IMR-90 (cell line): ENCODE results near the gene ZNF362. TPM values are rescaled to one million over a fixed set of nuclear protein-coding genes. Genes with fewer than 3 reads are reported as not detected.
A peak's percentile ranks its signal among the peaks of the same experiment; 100 is the strongest.

ENCODE experiments used
- ATAC-seq: fragments of 200-7000 bp; cut with Tn5 transposase; 2 replicates; pipeline ENCODE4 v1.9.1; 2020; ENCODE audit warnings: low read depth, mild to moderate bottlenecking, moderate library complexity
- BruUV-seq: library from RNA; stranded (reverse); fragments of 400-500 nt; replicated peaks from 2 replicates; lab custom pipeline; 2021; lab: Mats Ljungman, UMichigan
- CTCF ChIA-PET: fragments of 300-600 bp; formaldehyde crosslinking; extraction: SDS; loops from one replicate; lab custom pipeline; 2021; ENCODE audit warnings: antibody characterized with exemption; lab: Yijun Ruan, JAX
- POLR2A ChIA-PET: fragments of 300-600 bp; sonication (Branson Sonifier 250); formaldehyde crosslinking; loops from one replicate; lab custom pipeline; 2022; ENCODE audit warnings: antibody characterized with exemption; ENCODE audit not compliant: unreplicated experiment; lab: Charles Lee
- DNase-seq: peaks from one replicate; pipeline ENCODE4 v3.0.0; 2013
- H2AFZ ChIP-seq: replicated peaks from 2 replicates; pipeline ENCODE3; 2013; ENCODE audit warnings: low read length, mild to moderate bottlenecking; ENCODE audit not compliant: poor library complexity
- H2AK5ac ChIP-seq: 2 replicates; pipeline ENCODE4 v1.6.1; 2013; ENCODE audit warnings: low read depth, low read length, inconsistent platforms
- H2AK9ac ChIP-seq: replicated peaks from 2 replicates; pipeline ENCODE3; 2013; ENCODE audit warnings: mild to moderate bottlenecking, low read depth, low read length, moderate library complexity; ENCODE audit not compliant: poor library complexity
- H2BK120ac ChIP-seq: 2 replicates; pipeline ENCODE4 v1.6.1; 2013; ENCODE audit warnings: low read depth, low read length, inconsistent platforms
- H2BK15ac ChIP-seq: 3 replicates; pipeline ENCODE4 v1.6.1; 2013; ENCODE audit warnings: low read depth, low read length, inconsistent platforms
- H2BK20ac ChIP-seq: 2 replicates; pipeline ENCODE4 v1.6.1; 2013; ENCODE audit warnings: low read depth, mild to moderate bottlenecking, inconsistent platforms, low read length, moderate library complexity
- H2BK5ac ChIP-seq: 2 replicates; pipeline ENCODE4 v1.6.1; 2013; ENCODE audit warnings: mild to moderate bottlenecking, low read depth, low read length, inconsistent platforms; ENCODE audit not compliant: poor library complexity, severe bottlenecking
- H3K14ac ChIP-seq: replicated peaks from 2 replicates; pipeline ENCODE4 v1.6.1; 2013; ENCODE audit warnings: low read depth, low read length, inconsistent platforms
- H3K18ac ChIP-seq: 2 replicates; pipeline ENCODE4 v1.6.1; 2013; ENCODE audit warnings: low read depth, low read length, control low read depth
- H3K23ac ChIP-seq: 2 replicates; pipeline ENCODE4 v1.6.1; 2013; ENCODE audit warnings: low read depth, low read length, inconsistent platforms
- H3K27ac ChIP-seq: 2 replicates; pipeline ENCODE4 v1.5.1; 2013; ENCODE audit warnings: mild to moderate bottlenecking, control low read depth, low read length; ENCODE audit not compliant: insufficient read depth
- H3K27me3 ChIP-seq: 2 replicates; pipeline ENCODE4 v1.6.1; 2013; ENCODE audit warnings: low read length; ENCODE audit not compliant: control insufficient read depth, insufficient read depth
- H3K36me3 ChIP-seq: 2 replicates; pipeline ENCODE4 v1.6.1; 2013; ENCODE audit warnings: low read length, mixed read lengths; ENCODE audit not compliant: control insufficient read depth, insufficient read depth
- H3K4ac ChIP-seq: 2 replicates; pipeline ENCODE4 v1.6.1; 2013; ENCODE audit warnings: low read depth, low read length, inconsistent platforms
- H3K4me1 ChIP-seq: 2 replicates; pipeline ENCODE4 v1.6.1; 2013; ENCODE audit warnings: low read length, mixed read lengths; ENCODE audit not compliant: control insufficient read depth, insufficient read depth
- H3K4me2 ChIP-seq: 2 replicates; pipeline ENCODE4 v1.6.1; 2013; ENCODE audit warnings: low read depth, mild to moderate bottlenecking, control low read depth, low read length, moderate library complexity
- H3K4me3 ChIP-seq: 2 replicates; pipeline ENCODE4 v1.5.1; 2013; ENCODE audit warnings: low read depth, mild to moderate bottlenecking, control low read depth, low read length, moderate library complexity; ENCODE audit not compliant: insufficient read depth
- H3K56ac ChIP-seq: 2 replicates; pipeline ENCODE4 v1.6.1; 2013; ENCODE audit warnings: low read length, inconsistent platforms; ENCODE audit not compliant: insufficient read depth; ENCODE audit errors: extremely low read depth
- H3K79me1 ChIP-seq, 2 experiments: 2 replicates each; pipeline ENCODE4 v1.6.1; 2013; ENCODE audit warnings: low read length in 2 of 2, inconsistent platforms in 1 of 2, low read depth in 1 of 2
- H3K9ac ChIP-seq: 2 replicates; pipeline ENCODE4 v1.6.1; 2013; ENCODE audit warnings: low read depth, low read length, control low read depth
- H3K9me1 ChIP-seq: 2 replicates; pipeline ENCODE4 v1.6.1; 2013; ENCODE audit warnings: low read length, inconsistent platforms; ENCODE audit not compliant: insufficient read depth
- H3K9me3 ChIP-seq: 2 replicates; pipeline ENCODE4 v1.6.1; 2013; ENCODE audit warnings: low read length; ENCODE audit not compliant: control insufficient read depth, insufficient read depth
- H4K20me1 ChIP-seq: 2 replicates; pipeline ENCODE4 v1.6.1; 2013; ENCODE audit warnings: low read length, inconsistent platforms; ENCODE audit not compliant: insufficient read depth
- H4K5ac ChIP-seq: 2 replicates; pipeline ENCODE4 v1.6.1; 2013; ENCODE audit warnings: mild to moderate bottlenecking, low read depth, low read length, control low read depth
- H4K8ac ChIP-seq, 2 experiments: 2 replicates each; pipeline ENCODE4 v1.6.1; 2013; ENCODE audit warnings: low read depth in 2 of 2, low read length in 2 of 2, control low read depth in 1 of 2, inconsistent platforms in 1 of 2
- H4K91ac ChIP-seq: 2 replicates; pipeline ENCODE4 v1.6.1; 2013; ENCODE audit warnings: low read depth, low read length, inconsistent platforms; ENCODE audit not compliant: insufficient read depth
- BHLHE40 ChIP-seq: fragments of 150-350 bp; IDR thresholded peaks from 2 replicates; pipeline ENCODE4 v1.6.1; 2016; ENCODE audit warnings: mild to moderate bottlenecking, low read depth, low read length
- CEBPB ChIP-seq: IDR thresholded peaks from 2 replicates; pipeline ENCODE4 v1.6.1; 2012; ENCODE audit warnings: low read depth, low read length, improper control_type of control experiment
- CHD1 ChIP-seq: IDR thresholded peaks from 2 replicates; pipeline ENCODE4 v1.6.1; 2012; ENCODE audit warnings: low read depth, low read length, improper control_type of control experiment
- CTCF ChIP-seq: conservative IDR thresholded peaks from 2 replicates; pipeline ENCODE4 v1.5.1; 2012; ENCODE audit warnings: mild to moderate bottlenecking, low read depth, low read length, improper control_type of control experiment
- ELK1 ChIP-seq: fragments of 150-350 bp; IDR thresholded peaks from 2 replicates; pipeline ENCODE4 v1.6.1; 2016; ENCODE audit warnings: low read depth, mild to moderate bottlenecking, low read length, moderate library complexity, borderline replicate concordance
- FOS ChIP-seq: fragments of 150-350 bp; IDR thresholded peaks from 2 replicates; pipeline ENCODE4 v1.6.1; 2016; ENCODE audit warnings: low read depth, low read length
- MAFK ChIP-seq: IDR thresholded peaks from 2 replicates; pipeline ENCODE4 v1.6.1; 2012; ENCODE audit warnings: low read depth, low read length, improper control_type of control experiment
- MAZ ChIP-seq: IDR thresholded peaks from 2 replicates; pipeline ENCODE4 v1.6.1; 2012; ENCODE audit warnings: low read depth, mild to moderate bottlenecking, low read length, improper control_type of control experiment, moderate library complexity, borderline replicate concordance
- MXI1 ChIP-seq: IDR thresholded peaks from 2 replicates; pipeline ENCODE4 v1.6.1; 2012; ENCODE audit warnings: low read depth, mild to moderate bottlenecking, low read length, moderate library complexity, borderline replicate concordance
- NFE2L2 ChIP-seq: fragments of 150-350 bp; IDR thresholded peaks from 2 replicates; pipeline ENCODE4 v1.6.1; 2016; ENCODE audit warnings: low read depth, mild to moderate bottlenecking, low read length
- POLR2A ChIP-seq: IDR thresholded peaks from 2 replicates; pipeline ENCODE4 v1.6.1; 2012; ENCODE audit warnings: mild to moderate bottlenecking, low read depth, low read length
- RAD21 ChIP-seq: IDR thresholded peaks from 2 replicates; pipeline ENCODE4 v1.6.1; 2012; ENCODE audit warnings: low read length, improper control_type of control experiment
- RCOR1 ChIP-seq: IDR thresholded peaks from 2 replicates; pipeline ENCODE4 v1.6.1; 2012; ENCODE audit warnings: mild to moderate bottlenecking, low read length, improper control_type of control experiment; ENCODE audit not compliant: insufficient replicate concordance
- RFX5 ChIP-seq: IDR thresholded peaks from 2 replicates; pipeline ENCODE4 v1.8.0; 2012; ENCODE audit warnings: low read depth, mild to moderate bottlenecking, low read length, moderate library complexity
- SMC3 ChIP-seq: fragments of 150-350 bp; IDR thresholded peaks from 2 replicates; pipeline ENCODE4 v1.6.1; 2016; ENCODE audit warnings: low read depth, mild to moderate bottlenecking, antibody characterized with exemption, low read length, moderate library complexity
- USF2 ChIP-seq: fragments of 150-350 bp; IDR thresholded peaks from 2 replicates; pipeline ENCODE4 v1.6.1; 2017; ENCODE audit warnings: mild to moderate bottlenecking, antibody characterized with exemption, low read length, low read depth
- WGBS, 2 experiments: methylation state at CpG; one replicate each; pipeline versions ENCODE4 v1.1.5 to v1.1.7; 2013; ENCODE audit warnings: missing lambda C conversion rate in 2 of 2; ENCODE audit not compliant: insufficient read length in 1 of 2; ENCODE audit errors: extremely low coverage in 2 of 2; 5-methylcytosine and 5-hydroxymethylcytosine counted together
- dilution Hi-C: fragments of 300-500 bp; cut with HindIII; formaldehyde crosslinking; loops from one replicate; pipeline ENCODE4 v1.14.3; 2018; ENCODE audit warnings: low sequenced_read_pairs; ENCODE audit not compliant: unreplicated experiment
- in situ Hi-C: fragments of 300-500 bp; cut with MboI; formaldehyde crosslinking; loops from 3 replicates; pipeline ENCODE4 v1.14.3; 2019; ENCODE audit warnings: low sequenced_read_pairs, inconsistent platforms, mixed read lengths
- intact Hi-C: fragments of 100-400 bp; cut with micrococcal nuclease; formaldehyde crosslinking; loops from 2 replicates; pipeline ENCODE4 v1.10.0; 2022
- polyA plus RNA-seq, 3 experiments: library from polyadenylated mRNA; depleted of rRNA; stranded (reverse); fragments of >200 nt; gene quantifications; 2 replicates each; pipeline ENCODE4 v1.2.3, GENCODE V29; 2012; ENCODE audit warnings: low replicate concordance in 1 of 3
- total RNA-seq: library from RNA; depleted of rRNA; stranded (reverse); fragments of >200 nt; gene quantifications from 2 replicates; pipeline ENCODE4 v1.2.3, GENCODE V29; 2012

The ZNF362 gene
- total and polyA plus RNA-seq, 2 of the 4 experiments (the other 2 are of a cell fraction): 5.7 to 12.9 TPM

- intact Hi-C loops: no loop called here
- 93% methylated on average over 3 of the region's 8 CpGs; no CpG with 5 or more reads in 1 of the 2 experiments for WGBS, 2 experiments
- Histone ChIP-seq H3K9ac (no peak within 1 kb of the TSS), H3K27ac (no peak within 1 kb of the TSS), H4K8ac (no peak within 1 kb of the TSS), H2AFZ (peak within 1 kb of the TSS; percentile 25), H4K5ac (no peak within 1 kb of the TSS), H2AK5ac (no peak within 1 kb of the TSS), H3K9me3 (no peaks in the 10 kb centered on the region), H3K18ac (no peak within 1 kb of the TSS), H3K4me2 (no peak within 1 kb of the TSS), H4K91ac (no peak within 1 kb of the TSS), H3K4ac (no peak within 1 kb of the TSS), H2BK15ac (no peak within 1 kb of the TSS), H3K79me1 (peaks cover 11 to 27% of the 10 kb centered on the region in 2 experiments; a peak in 3 of 4 replicates), H2BK5ac (no peak within 1 kb of the TSS), H3K9me1 (peaks cover 14% of the 10 kb centered on the region; the same call in 1 of the 2 replicates), H2BK20ac (no peak within 1 kb of the TSS), H3K36me3 (peaks cover 39% of the 10 kb centered on the region), H3K14ac (no peak within 1 kb of the TSS), H3K56ac (no peak within 1 kb of the TSS), H2BK120ac (no peak within 1 kb of the TSS), H3K4me3 (no peak within 1 kb of the TSS), H4K20me1 (peaks cover 41% of the 10 kb centered on the region), H3K27me3 (no peaks in the 10 kb centered on the region), H2AK9ac (no peak within 1 kb of the TSS), H3K4me1 (peaks cover 9% of the 10 kb centered on the region), H3K23ac (no peak within 1 kb of the TSS)
- ChIA-PET POLR2A (interaction anchor here (0.6 kb wide), 1 partner anchor 15 kb away, joined by 4 read pairs; no protein-coding TSS in a partner anchor), CTCF (interaction anchor here (0.8 to 1.1 kb wide), 3 partner anchors 19 to 138 kb away, joined by 3 to 4 read pairs (median 3); no protein-coding TSS in a partner anchor)
- no TSS peak for BruUV-seq
- DNase-seq (no peak), ATAC-seq (no peak)
- in situ Hi-C loops: no loop called here
- TF ChIP-seq CHD1: no peak
- no peak for TF ChIP-seq NFE2L2
- TF ChIP-seq RCOR1: no peak
- TF ChIP-seq FOS: no peak
- no peak for TF ChIP-seq MXI1
- TF ChIP-seq RFX5: no peak
- no peak for TF ChIP-seq SMC3
- TF ChIP-seq CEBPB: no peak
- no peak for TF ChIP-seq CTCF
- no peak for TF ChIP-seq ELK1
- no peak for TF ChIP-seq BHLHE40
- no peak for TF ChIP-seq RAD21
- no peak for TF ChIP-seq MAFK
- TF ChIP-seq MAZ: no peak
- no peak for TF ChIP-seq POLR2A
- no peak for TF ChIP-seq USF2
- dilution Hi-C loops: no loop called here
Observed at GRCh38 chr1:33320619-33321165, 64.4 kb downstream of the ZNF362 start, which contains the start of gene A3GALT2. A3GALT2 (minus strand) TSS chr1:33321098; CDS start chr1:33321098, 0 bp downstream.
